PC-9 (cell line): ENCODE measurements around the gene TBC1D14. TPM values are rescaled to one million over a fixed set of nuclear protein-coding genes. Genes with fewer than 3 reads are reported as not detected.

ENCODE experiments used
- BruUV-seq: library from RNA; stranded (reverse); fragments of 400-500 nt; replicated peaks from 2 replicates; lab custom pipeline; 2021; lab: Mats Ljungman, UMichigan
- CTCF ChIA-PET: fragments of 300-600 bp; sonication (Branson Sonifier 250); formaldehyde crosslinking; loops from one replicate; lab custom pipeline; 2022; ENCODE audit warnings: antibody characterized with exemption; lab: Charles Lee
- POLR2A ChIA-PET: fragments of 300-600 bp; sonication (Branson Sonifier 250); formaldehyde crosslinking; loops from one replicate; lab custom pipeline; 2022; ENCODE audit warnings: antibody characterized with exemption; ENCODE audit not compliant: unreplicated experiment; lab: Charles Lee
- DNase-seq, 2 experiments: peaks; one replicate each; pipeline versions ENCODE4 v3.0.0 to v3.0.0-alpha.2; 2015 to 2022; ENCODE audit warnings: mixed read lengths in 1 of 2
- H2AFZ ChIP-seq: fragments of 200-600 bp; sonication (generic); 2 replicates; pipeline ENCODE4 v1.8.1; 2017; ENCODE audit warnings: antibody characterized with exemption
- H3F3A ChIP-seq: fragments of 200-600 bp; sonication (generic); 2 replicates; pipeline ENCODE4 v1.8.1; 2017; ENCODE audit warnings: antibody characterized with exemption, mild to moderate bottlenecking, low read depth; ENCODE audit not compliant: insufficient read depth
- H3K27ac ChIP-seq: fragments of 200-600 bp; sonication (generic); 2 replicates; pipeline ENCODE4 v1.6.1; 2016; ENCODE audit warnings: mixed run types
- H3K27me3 ChIP-seq: fragments of 200-600 bp; sonication (generic); 2 replicates; pipeline ENCODE4 v1.6.1; 2016; ENCODE audit warnings: low read depth, mixed run types; ENCODE audit not compliant: insufficient read depth
- H3K36me3 ChIP-seq: fragments of 200-600 bp; sonication (generic); 2 replicates; pipeline ENCODE4 v1.6.1; 2016; ENCODE audit warnings: low read depth, mixed run types
- H3K4me1 ChIP-seq: fragments of 200-600 bp; sonication (generic); replicated peaks from 2 replicates; pipeline ENCODE4 v1.6.1; 2016; ENCODE audit warnings: mixed run types; ENCODE audit not compliant: insufficient read depth
- H3K4me2 ChIP-seq: fragments of 200-600 bp; sonication (generic); 2 replicates; pipeline ENCODE4 v1.6.1; 2017; ENCODE audit warnings: mixed run types
- H3K4me3 ChIP-seq: fragments of 200-600 bp; sonication (generic); 2 replicates; pipeline ENCODE4 v1.6.1; 2016; ENCODE audit warnings: mixed run types
- H3K79me2 ChIP-seq: fragments of 200-600 bp; sonication (generic); 2 replicates; pipeline ENCODE4 v1.6.1; 2017; ENCODE audit warnings: low read depth, mixed run types
- H3K9me2 ChIP-seq: fragments of 200-600 bp; sonication (generic); 2 replicates; pipeline ENCODE4 v1.8.1; 2017; ENCODE audit warnings: mild to moderate bottlenecking; ENCODE audit not compliant: insufficient read depth
- H3K9me3 ChIP-seq: fragments of 200-600 bp; sonication (generic); 2 replicates; pipeline ENCODE4 v1.8.1; 2016; ENCODE audit warnings: low read depth; ENCODE audit not compliant: insufficient read depth
- H4K20me1 ChIP-seq: fragments of 200-600 bp; sonication (generic); 2 replicates; pipeline ENCODE4 v1.8.1; 2017; ENCODE audit not compliant: insufficient read depth
- CTCF ChIP-seq: fragments of 200-600 bp; sonication (generic); conservative IDR thresholded peaks from 2 replicates; pipeline ENCODE4 v1.6.1; 2017; ENCODE audit warnings: mixed run types, antibody characterized with exemption, mild to moderate bottlenecking, moderate library complexity
- EZH2 ChIP-seq: fragments of 200-600 bp; sonication (generic); IDR thresholded peaks from 2 replicates; pipeline ENCODE4 v1.8.0; 2017; ENCODE audit warnings: antibody characterized with exemption, low read depth
- intact Hi-C: fragments of 100-400 bp; cut with micrococcal nuclease; formaldehyde crosslinking; loops from one replicate; pipeline ENCODE4 v1.10.0; 2022; ENCODE audit not compliant: unreplicated experiment
- total RNA-seq: library from RNA; stranded (reverse); gene quantifications from 2 replicates; pipeline ENCODE4 v1.2.3, GENCODE V29; 2021

The TBC1D14 gene
- total RNA-seq, 1 experiment from 2014 or later: 46.2 TPM

GRCh38 chr4:7066493-7066892, 156.9 kb downstream of the TBC1D14 start:
- Histone ChIP-seq H3K9me3 (no peaks in the 10 kb centered on the region), H4K20me1 (peaks cover 34% of the 10 kb centered on the region), H3K9me2 (no peaks in the 10 kb centered on the region), H3K27ac (no peak overlapping the region), H3K36me3 (peaks cover 8% of the 10 kb centered on the region; the same call in 1 of the 2 replicates), H3K79me2 (peaks cover 34% of the 10 kb centered on the region), H3K4me3 (peak overlapping the region; percentile 90), H3K4me2 (peak overlapping the region; percentile 94), H3K4me1 (peaks cover 13% of the 10 kb centered on the region), H3K27me3 (no peaks in the 10 kb centered on the region), H3F3A (peaks cover 4% of the 10 kb centered on the region; the same call in 1 of the 2 replicates), H2AFZ (no peak overlapping the region)
- CTCF ChIA-PET: interaction anchor here (0.7 to 1.2 kb wide), 2 partner anchors 23 to 125 kb away, joined by 3 to 5 read pairs; partner anchors contain the start of gene TADA2B
- POLR2A ChIA-PET: interaction anchor here (0.6 kb wide), 1 partner anchor 9 kb away, joined by 4 read pairs; no protein-coding TSS in a partner anchor
- BruUV-seq: TSS peak; percentile 53
- DNase-seq: no peak
- intact Hi-C loops: loop anchor here (5.0 kb wide), 1 partner anchor 284 kb away; the partner anchor contains the start of gene KIAA0232
- TF ChIP-seq EZH2: no peak
- TF ChIP-seq CTCF: no peak

GRCh38 chr4:7067126-7067451, 157.5 kb downstream of the TBC1D14 start:
- BruUV-seq: no TSS peak
- Histone ChIP-seq H3K9me3 (no peaks in the 10 kb centered on the region), H2AFZ (peak overlapping the region; percentile 69), H3K36me3 (peaks cover 8% of the 10 kb centered on the region; the same call in 1 of the 2 replicates), H3K4me3 (peak overlapping the region; percentile 90), H3K27ac (peak overlapping the region; percentile 63), H3K4me2 (peak overlapping the region; percentile 94), H4K20me1 (peaks cover 34% of the 10 kb centered on the region), H3K9me2 (no peaks in the 10 kb centered on the region), H3F3A (no peaks in the 10 kb centered on the region; the same call in 1 of the 2 replicates), H3K4me1 (peaks cover 13% of the 10 kb centered on the region), H3K27me3 (no peaks in the 10 kb centered on the region), H3K79me2 (peaks cover 34% of the 10 kb centered on the region)
- intact Hi-C loops: loop anchor here (5.0 kb wide), 1 partner anchor 285 kb away; the partner anchor contains the start of gene KIAA0232
- no peak for DNase-seq
- TF ChIP-seq EZH2: no peak
- TF ChIP-seq CTCF: no peak
- ChIA-PET CTCF (interaction anchor here (0.6 to 1.4 kb wide), 4 partner anchors 24 to 475 kb away, joined by 3 to 9 read pairs (median 4); partner anchors contain the start of gene TADA2B), POLR2A (no interaction called here)

- no TSS peak for BruUV-seq
- peaks cover 34% of the 10 kb centered on the region for H3K79me2 ChIP-seq
- H3K27ac ChIP-seq: peak within 1 kb of the TSS; percentile 63
- peaks cover 34% of the 10 kb centered on the region for H4K20me1 ChIP-seq
- no peak for TF ChIP-seq CTCF
- TF ChIP-seq EZH2: no peak
- peak; percentile 96 to 99 for DNase-seq
- POLR2A ChIA-PET: interaction anchor here (0.5 to 1.0 kb wide), 10 partner anchors 17 to 686 kb away, joined by 3 to 9 read pairs (median 4); no protein-coding TSS in a partner anchor
- intact Hi-C loops: loop anchor here (1.0 to 5.0 kb wide), 4 partner anchors 24 to 285 kb away; partner anchors contain the start of genes KIAA0232 and TADA2B
- H3K27me3 ChIP-seq: no peaks in the 10 kb centered on the region
- H3K9me2 ChIP-seq: no peaks in the 10 kb centered on the region
- H3K4me2 ChIP-seq: peak within 1 kb of the TSS; percentile 94
- peak within 1 kb of the TSS; percentile 90 for H3K4me3 ChIP-seq
- peaks cover 13% of the 10 kb centered on the region for H3K4me1 ChIP-seq
- H3F3A ChIP-seq: no peaks in the 10 kb centered on the region; the same call in 1 of the 2 replicates
- H3K36me3 ChIP-seq: peaks cover 8% of the 10 kb centered on the region; the same call in 1 of the 2 replicates
- peak within 1 kb of the TSS; percentile 97 for H2AFZ ChIP-seq
- CTCF ChIA-PET: interaction anchor here (0.6 to 1.9 kb wide), 5 partner anchors 24 to 494 kb away, joined by 3 to 9 read pairs (median 3); partner anchors contain the start of gene TADA2B
- H3K9me3 ChIP-seq: no peaks in the 10 kb centered on the region
Observed at GRCh38 chr4:7067452-7068278, 158.0 kb downstream of the TBC1D14 start, which contains the start of gene GRPEL1. Gene GRPEL1, minus strand, starts transcription at chr4:7068064. Its CDS starts 32 bp downstream, at chr4:7068032.
